NCI-H2196 (cell line): ENCODE results near the gene PAK4.
A peak's percentile ranks its signal among the peaks of the same experiment; 100 is the strongest.

Experiments used
- DNase-seq: peaks from one replicate; lab custom pipeline; 2025; ENCODE audit not compliant: unreplicated experiment; lab: John Stamatoyannopoulos, UW

The PAK4 gene

DNA sequence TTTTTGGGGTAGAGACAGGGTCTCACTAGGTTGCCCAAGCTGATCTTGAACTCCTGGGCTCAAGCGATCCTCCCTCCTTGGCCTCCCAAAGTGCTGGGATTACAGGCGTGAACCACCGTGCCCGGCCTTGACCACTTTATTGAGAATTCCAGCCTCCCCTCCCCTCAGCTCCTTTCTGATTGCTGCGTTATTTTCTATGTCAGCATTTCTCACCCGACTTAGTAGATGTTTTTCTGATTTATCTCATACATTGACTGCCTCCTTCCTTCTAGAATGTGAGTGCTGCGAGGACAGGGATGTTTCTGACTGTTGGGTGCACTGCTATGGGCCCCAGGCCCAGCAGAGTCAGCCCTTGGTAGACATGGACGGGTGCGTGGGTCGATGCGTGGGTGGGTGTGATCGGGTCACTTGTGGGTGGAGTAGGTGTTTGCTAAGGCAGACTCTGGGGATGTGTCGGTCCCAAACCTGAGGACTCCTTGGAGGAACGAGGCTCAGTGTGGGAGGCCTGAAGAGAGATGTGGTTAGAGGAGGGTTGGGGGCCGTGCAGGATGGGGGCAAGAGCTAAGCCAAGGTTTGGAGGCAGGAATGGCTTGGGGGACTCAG, 37.0 kb downstream of the PAK4 start:
- no peak for DNase-seq

DNA sequence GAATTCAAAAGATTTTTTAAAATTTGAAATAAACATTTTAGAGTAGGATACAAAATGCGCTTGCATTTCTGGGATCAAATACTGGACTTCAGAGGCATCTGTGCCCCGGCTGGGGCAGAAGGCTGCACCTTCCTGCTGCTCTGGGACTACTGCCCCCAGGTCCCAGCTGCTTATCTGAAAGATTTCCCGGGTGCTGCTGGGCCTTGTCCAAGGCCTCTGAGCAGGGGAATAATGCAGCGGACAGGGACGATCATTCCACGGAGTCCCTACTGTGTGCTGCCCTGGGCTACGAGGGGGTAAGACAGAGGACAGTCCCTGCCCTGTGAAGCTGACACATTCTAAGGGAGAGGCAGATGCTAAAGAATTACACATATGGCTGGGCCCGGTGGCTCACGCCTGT, 38.0 kb downstream of the PAK4 start:
- DNase-seq = no peak

DNA sequence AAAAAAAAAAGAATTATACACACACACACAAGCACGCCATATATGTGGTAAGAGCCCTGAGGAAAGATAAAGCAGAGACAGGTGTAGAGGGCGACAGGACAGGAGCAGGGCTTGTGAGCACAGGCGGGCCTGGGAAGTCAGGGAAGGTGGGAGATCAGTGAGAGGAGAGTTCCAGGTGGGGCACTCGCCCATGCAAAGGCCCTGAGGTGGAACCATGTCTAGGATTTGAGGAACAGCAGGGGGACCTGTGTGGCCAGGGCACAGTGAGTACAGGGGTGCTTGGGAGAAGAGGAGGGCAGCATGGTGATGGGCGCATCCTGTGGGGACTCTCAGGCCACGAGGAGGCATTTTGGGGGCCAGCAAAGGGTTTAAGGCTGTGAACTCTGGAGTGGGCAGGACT, 38.7 kb downstream of the PAK4 start:
- no peak for DNase-seq

DNA sequence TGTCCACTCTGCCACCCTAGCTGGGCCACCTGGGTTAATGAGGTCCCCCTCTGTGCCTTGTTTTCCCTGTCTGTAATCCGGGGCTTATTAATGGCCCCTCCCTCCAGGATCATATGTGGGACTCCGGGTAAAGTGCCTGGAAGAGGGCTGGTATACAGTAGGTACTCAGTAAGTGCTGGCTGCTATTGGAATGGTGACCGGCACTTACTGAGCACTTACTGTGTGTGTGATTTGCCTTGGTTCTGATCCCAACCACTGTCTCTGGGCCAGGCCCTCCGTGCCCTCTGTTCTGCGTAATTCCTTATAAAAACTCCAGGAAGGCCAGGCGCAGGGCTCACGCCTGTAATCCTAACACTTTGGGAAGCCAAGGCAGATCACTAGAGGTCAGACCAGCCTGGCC, 40.3 kb downstream of the PAK4 start:
- DNase-seq = no peak

DNA sequence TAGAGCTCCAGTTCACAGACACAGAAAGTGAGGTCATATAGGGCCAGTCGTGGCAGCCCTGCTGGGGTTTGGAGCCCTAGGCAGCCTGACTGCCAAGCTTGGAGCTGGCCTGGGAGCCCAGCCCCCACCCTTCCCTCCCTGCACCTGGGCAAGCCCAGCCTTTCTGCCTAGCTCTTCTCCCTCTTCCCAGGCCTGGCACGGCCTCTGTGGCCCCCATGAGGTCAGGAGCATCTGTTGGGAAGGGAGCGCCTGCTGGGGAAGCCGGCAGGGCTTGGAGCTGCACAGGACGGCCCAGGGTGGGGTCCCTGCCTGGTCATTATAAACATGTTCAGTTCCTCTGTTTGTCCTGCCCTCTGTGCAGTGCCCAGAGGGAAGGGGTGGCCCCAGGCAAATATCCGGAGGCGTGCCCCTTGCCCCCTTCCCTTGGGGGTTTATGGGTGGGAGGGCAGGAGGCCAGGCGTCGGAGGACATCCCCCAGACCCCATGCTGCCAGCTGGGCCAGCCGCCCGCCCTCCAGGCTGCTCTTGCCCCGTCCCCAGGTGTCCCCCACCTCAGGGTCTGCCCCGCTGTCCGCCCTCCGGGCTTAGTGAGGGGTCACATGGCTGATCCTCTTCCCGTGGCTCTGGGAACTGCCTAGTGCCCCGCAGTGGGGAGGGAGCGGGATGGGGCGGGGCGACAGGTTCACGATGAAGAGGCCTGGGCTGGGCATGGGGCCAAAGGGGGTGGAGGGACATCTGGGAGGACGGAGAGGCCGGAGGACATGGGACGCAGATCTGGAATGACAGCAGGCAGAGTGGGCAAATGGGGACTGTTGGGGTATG, 41.2 kb downstream of the PAK4 start:
- DNase-seq = peak; percentile 87

DNA sequence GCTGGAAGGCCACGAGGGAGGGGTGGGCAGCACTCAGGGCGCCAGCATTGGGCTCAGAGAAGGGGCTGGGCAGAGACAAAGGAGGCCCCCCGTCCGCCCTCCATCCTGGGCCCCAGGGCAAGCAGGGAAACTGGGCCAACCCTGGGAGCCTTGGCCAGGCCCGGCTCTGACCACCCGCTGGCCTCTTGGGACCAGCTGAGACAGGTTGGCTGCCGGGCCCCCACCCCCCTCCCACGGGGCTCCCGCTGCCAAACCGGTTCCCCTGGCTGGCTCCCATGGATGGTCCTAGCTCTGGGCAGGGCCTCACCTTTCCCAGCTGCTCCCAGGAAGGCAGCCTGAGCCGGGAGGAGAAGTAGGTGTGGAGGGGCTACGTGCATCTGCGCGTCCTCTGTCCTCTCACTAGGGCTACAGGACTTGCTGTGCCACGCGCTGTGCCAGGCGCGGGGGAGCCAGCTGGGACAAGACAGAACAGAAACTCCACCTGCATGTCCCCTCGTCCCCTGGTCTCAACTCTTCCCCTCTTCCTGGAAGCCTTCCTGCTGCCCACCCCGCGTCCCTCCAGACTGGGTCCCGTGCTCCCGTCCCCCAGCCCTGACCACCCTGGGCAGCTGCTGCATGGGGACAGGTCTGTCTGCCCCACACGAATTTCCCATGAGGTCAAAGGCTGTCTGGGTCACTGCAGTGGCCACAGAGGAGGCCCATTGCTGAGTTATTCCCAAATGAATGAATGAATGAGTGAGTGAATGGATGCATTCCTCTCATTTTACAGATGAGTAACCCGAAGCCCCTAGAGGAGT, 42.1 kb downstream of the PAK4 start:
- DNase-seq = peak; percentile 76

DNA sequence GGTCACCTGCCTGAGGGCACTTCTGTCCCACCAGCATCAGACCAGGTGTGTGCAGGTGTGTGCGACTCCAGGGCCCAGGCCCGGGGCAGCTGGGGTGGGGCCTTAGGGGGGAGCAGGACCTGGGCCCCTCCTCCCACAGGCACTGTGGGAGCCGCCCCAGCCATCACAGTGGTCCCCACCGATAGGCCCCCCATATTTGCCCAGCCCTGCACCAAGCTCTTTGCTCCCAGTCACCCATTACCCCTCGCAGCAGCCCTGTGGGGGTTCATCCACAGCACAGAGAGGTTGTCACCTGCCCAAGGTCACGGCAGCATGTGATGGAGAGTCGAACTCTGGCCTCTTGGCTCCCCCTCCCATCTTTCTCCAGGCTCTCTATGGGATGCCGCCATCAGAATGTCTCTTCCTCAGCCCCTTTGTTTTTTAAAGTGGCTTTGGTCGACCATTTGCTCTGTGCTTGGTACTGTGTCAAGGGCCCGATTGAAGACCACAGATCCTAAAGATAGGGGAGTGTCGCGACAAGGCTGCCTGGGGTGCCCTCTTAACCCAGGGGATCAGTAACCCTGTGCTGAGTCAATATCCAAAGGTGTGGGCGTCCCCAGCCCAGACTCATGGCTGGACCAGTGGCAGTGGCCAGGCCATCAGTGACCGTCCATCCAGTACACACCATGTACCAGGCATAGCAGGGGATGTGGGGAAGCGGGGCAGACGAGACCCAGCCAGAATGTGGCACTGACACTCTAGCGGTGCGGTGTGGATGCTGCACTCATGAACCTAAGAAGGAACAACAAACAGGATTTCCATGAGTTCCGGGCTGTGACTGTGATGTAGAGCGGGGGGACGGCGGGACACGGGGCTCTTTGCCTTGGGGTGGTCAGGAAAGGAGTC, 42.9 kb downstream of the PAK4 start:
- no peak for DNase-seq

DNA sequence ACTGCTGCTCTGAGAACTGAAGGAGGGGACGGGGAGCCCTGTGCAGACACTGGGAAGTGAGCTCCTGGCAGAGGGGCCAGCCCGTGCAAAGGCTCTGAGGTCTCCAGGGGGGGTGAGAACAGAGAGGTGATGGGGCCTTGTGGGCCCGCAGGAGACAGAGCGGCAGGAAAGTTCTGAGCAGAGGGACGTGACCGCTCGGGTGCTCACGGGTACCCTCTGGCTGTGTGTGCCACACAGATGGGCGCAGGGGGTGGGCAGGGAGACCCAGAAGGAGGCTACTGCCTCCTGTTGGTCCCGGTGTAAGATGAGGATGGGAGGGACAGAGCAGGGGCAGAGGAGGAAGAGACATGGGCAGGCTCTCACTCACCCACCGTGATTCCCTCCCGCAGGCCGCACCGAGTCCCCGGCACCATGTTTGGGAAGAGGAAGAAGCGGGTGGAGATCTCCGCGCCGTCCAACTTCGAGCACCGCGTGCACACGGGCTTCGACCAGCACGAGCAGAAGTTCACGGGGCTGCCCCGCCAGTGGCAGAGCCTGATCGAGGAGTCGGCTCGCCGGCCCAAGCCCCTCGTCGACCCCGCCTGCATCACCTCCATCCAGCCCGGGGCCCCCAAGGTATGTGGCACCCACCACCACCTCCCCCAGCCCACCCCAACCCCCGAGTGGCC, 43.7 kb downstream of the PAK4 start:
- no peak for DNase-seq

DNA sequence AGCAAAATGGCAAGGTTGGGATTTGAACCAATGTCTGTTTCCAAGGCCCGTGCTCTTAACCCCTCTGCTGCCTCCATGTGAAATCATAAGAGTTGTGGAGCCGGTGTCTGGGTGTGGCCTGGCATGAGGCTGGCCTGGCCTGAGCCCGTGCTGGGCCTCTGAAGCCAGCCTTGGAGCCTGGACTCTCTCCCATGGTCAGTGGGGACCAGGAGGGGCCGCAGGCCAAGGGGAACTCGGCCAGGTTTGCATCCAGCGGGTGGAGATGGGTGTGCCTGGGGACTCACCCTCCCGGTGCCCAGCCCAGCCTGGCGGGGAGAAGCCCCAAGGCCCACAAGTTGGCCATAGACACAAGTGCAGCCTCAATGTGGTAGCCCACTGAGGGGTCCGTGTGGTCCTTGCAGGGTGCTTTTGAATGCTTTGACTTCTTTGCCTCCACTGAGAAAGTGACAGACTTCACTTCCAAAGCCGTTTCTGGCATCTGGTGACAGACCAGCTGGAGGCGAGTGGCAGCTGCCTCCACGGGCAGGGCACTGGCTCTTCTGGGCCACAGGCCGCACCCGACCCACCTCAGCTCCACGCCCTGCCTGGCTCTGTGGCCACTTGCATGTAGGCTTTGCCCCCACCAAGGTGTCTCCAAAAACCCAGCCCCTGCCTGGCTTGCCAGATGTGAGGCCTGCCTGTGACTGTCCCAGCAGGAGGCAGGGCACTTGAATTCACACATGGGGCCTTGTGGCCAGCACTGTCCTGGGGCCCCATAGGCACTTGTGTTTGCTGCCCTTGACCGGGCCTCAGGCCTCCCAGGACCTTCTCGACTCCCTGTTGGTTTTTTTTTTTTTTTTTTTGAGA, 45.0 kb downstream of the PAK4 start:
- DNase-seq = no peak

DNA sequence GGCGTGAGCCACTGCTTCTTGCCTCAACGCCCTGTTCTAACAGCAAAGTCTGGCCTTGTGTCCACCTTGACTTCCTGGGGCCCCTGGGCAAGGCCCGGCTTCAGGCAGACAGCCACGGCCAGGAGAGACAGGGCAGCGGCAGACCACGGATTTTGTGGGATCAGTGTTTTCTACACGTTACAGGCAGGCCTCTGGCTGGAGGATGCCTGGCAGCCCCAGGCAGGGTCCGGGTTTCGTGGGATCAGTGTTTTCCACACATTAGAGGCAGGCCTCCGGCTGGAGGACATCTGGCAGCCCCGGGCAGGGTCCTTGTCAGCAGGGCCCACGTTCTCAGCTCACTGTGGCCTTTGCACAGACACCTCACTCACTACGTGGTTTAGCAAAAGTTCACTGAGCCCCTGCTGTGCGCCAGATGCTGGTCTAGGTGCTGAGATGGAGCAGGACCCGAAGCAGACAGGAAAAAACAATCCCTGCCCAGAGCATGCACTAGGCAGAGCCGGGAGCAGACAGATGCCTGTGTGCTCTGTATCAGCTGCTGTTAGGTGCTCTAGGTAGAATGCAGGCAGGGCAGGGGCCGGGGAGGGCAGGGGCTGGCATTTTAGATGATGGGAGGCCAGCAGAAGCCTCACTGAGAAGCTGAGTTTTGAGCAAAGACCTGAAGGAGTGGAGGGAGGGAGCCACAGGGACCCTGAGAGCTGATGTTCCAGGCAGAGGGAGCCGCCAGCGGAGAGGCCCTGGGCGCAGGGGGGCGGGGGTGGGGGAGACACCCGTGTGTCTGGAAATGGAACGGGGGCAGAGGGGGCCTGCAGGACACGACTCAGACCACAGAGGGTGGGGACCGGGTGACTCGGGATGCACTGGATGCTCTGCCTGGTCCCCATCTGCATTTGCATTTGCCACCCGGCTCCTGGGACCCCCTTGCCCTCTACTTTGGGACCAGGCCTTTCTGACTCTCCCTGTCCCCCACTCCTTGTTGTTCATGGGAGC, 46.2 kb downstream of the PAK4 start:
- DNase-seq = no peak

DNA sequence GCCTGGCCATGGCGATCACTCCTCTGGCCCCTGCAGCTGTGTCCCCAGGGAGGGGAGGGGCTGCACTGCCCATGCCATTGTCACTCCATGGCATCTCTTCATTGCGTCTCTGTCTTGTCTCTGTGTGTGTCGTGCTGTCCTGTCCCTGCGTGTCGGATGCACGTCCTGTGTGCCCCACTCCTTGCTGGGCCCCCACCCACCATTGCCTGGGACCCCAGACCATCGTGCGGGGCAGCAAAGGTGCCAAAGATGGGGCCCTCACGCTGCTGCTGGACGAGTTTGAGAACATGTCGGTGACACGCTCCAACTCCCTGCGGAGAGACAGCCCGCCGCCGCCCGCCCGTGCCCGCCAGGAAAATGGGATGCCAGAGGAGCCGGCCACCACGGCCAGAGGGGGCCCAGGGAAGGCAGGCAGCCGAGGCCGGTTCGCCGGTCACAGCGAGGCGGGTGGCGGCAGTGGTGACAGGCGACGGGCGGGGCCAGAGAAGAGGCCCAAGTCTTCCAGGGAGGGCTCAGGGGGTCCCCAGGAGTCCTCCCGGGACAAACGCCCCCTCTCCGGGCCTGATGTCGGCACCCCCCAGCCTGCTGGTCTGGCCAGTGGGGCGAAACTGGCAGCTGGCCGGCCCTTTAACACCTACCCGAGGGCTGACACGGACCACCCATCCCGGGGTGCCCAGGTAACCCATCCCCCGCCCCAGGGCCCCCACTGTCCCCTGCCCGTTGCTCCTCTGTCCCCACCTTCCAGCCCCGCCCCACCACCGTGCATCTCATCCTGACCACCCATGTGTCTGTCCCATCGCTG, 47.3 kb downstream of the PAK4 start:
- DNase-seq = no peak

DNA sequence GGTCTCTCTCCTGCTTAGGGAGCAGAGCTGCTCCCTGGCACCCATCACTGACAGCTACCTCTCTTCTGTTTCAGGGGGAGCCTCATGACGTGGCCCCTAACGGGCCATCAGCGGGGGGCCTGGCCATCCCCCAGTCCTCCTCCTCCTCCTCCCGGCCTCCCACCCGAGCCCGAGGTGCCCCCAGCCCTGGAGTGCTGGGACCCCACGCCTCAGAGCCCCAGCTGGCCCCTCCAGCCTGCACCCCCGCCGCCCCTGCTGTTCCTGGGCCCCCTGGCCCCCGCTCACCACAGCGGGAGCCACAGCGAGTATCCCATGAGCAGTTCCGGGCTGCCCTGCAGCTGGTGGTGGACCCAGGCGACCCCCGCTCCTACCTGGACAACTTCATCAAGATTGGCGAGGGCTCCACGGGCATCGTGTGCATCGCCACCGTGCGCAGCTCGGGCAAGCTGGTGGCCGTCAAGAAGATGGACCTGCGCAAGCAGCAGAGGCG, 48.0 kb downstream of the PAK4 start:
- no peak for DNase-seq

DNA sequence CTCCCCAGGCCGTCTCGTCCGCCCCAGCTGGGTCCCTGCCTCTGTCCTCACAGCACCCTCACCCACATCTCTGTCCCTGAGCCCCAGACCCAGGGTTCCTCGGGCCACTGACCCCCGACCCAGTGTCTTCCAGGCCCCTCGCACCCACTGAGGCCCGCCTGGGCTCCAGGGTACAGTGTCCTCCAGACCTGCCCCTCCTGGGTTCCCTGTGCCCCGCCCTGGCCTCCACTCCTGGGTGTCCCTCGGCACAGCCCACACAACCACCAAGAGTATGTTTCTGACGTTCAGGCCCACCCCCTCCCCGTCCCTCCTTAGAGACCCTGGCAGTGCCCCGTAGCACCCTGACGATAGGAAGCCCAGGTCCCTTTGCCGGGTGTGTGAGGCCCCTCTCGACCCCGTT, 48.6 kb downstream of the PAK4 start:
- no peak for DNase-seq

DNA sequence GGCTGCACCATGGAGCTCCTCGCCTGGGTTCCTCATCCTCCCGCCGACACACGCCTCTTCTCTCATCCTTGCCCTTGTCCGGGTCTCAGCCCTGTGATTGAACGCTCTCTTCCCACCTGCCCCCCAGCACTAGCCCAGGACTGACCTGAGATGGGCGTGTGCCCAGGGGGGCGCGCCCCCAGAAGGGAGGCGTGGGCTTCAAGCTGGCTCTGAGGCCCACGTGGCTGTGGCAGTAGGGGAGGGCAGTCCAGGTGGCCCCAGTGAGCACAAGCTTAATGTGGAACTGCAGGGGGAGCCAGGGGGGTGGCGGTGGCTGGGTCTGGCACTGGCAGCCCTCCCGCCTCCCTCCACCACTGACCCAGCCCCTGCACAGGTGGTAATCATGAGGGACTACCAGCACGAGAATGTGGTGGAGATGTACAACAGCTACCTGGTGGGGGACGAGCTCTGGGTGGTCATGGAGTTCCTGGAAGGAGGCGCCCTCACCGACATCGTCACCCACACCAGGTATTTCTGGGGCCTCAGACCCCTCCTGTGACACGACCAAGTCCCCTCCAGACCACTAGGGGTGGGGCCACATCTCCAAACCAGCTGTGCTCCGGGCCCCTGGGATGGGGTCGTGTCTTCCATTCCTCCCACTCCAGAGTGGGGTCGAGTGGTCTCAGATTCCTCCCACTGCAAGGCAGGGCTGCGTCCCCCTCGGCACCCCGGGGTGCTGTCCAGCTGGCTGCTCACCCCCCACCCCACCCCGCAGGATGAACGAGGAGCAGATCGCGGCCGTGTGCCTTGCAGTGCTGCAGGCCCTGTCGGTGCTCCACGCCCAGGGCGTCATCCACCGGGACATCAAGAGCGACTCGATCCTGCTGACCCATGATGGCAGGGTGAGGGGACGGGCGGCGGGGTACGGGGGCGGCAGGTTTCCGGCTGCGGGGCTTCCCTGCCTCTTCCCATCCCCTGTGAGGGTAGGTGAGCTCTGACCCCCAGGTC, 49.3 kb downstream of the PAK4 start:
- no peak for DNase-seq

DNA sequence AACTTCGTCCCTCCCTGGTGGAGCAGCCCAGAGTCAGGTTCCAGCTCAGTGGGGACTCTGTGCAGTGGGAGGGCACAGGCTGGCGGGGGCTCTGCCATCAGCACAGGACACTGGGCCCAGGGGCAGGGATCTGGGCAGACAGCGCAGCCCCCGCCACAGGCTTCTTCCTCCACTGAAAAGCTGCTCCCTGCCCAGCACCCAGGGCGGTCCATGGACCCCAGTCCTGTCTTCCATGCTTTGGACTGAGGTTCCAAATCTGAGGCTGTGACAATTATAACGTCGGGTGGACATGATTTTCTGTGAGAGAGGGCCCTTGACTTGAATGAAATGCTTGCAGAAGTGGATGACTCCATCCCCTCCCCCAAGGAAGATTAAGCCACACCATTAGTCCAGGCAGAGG, 50.0 kb downstream of the PAK4 start:
- DNase-seq = no peak

DNA sequence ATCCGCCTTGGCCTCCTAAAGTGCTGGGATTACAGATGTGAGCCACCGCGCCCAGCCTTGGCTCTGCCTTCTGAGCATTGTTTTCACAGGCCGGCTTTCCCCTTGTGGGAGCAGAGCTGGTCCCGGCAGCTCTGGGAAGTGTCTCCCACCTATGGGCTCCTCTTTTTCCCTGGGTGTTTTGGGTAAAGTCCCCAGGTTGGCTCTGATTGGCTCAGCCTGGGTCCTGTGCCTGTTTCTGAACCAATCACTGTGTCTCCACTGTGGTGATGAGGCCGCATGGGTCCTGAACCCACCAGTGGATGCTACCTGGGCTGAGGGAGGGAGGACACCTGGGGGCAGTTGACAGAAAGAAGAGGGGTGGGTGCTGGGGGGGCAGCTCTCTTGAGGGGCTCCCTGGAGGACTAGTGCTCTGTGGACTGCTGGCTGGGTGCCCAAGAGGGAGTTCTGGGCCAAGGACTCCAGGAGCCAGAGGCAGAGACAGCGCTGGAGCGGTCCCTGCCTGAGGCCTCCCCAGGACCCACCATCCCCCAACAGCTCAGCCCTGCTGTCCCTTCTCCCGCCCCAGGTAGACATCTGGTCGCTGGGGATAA, 51.6 kb downstream of the PAK4 start:
- DNase-seq = no peak
